HepG2 (cell line): ENCODE results near the gene ADGRG4. TPM values are rescaled to one million over a fixed set of nuclear protein-coding genes. Genes with fewer than 3 reads are reported as not detected.

Experiments used
- ATAC-seq: fragments of 200-7000 bp; cut with Tn5 transposase; 3 replicates; pipeline ENCODE4 v1.9.1; 2020; ENCODE audit warnings: mild to moderate bottlenecking, moderate library complexity
- BruUV-seq: library from RNA; stranded (reverse); fragments of 400-500 nt; replicated peaks from 2 replicates; lab custom pipeline; 2021; lab: Mats Ljungman, UMichigan
- CTCF ChIA-PET: fragments of 300-600 bp; formaldehyde crosslinking; extraction: SDS; loops from one replicate; lab custom pipeline; 2021; ENCODE audit warnings: low total read pairs, inconsistent platforms, low intra/inter-chr PET ratio; lab: Yijun Ruan, JAX
- POLR2A ChIA-PET: fragments of 350-600 bp; sonication (Branson Sonifier 250); formaldehyde crosslinking; loops from one replicate; lab custom pipeline; 2020; ENCODE audit warnings: antibody characterized with exemption, inconsistent platforms; lab: Yijun Ruan, JAX
- DNase-seq: peaks from one replicate; pipeline ENCODE4 v3.0.0-alpha.2; 2015; ENCODE audit warnings: low spot score
- FAIRE-seq: peaks from 3 replicates; lab custom pipeline; 2011; peaks lifted over from hg19 to GRCh38; lab: Jason Lieb, UNC
- H2AFZ ChIP-seq: one replicate; pipeline ENCODE4 v1.6.1; 2011; ENCODE audit warnings: low read length, inconsistent platforms
- H3K27ac ChIP-seq: fragments of 300-600 bp; 3 replicates; pipeline ENCODE4 v1.8.0; 2011; ENCODE audit warnings: mixed run types, mild to moderate bottlenecking, mixed read lengths, low read length, inconsistent platforms; ENCODE audit not compliant: insufficient read depth; ENCODE audit errors: extremely low read length
- H3K27me3 ChIP-seq, 2 experiments: fragments of 200-600 bp in 1 of 2; 2 replicates in 1 of 2; 3 replicates in 1 of 2; pipeline versions ENCODE4 v1.6.0 to v1.8.0; 2011; ENCODE audit warnings: low read length in 2 of 2, mild to moderate bottlenecking in 2 of 2, moderate library complexity in 2 of 2, inconsistent platforms in 1 of 2; ENCODE audit not compliant: insufficient read depth in 2 of 2, control insufficient read depth in 1 of 2
- H3K36me3 ChIP-seq, 2 experiments: fragments of 200-600 bp in 1 of 2; replicated peaks in 1 of 2; 2 replicates in 1 of 2; 3 replicates in 1 of 2; pipeline versions ENCODE4 v1.5.1 to v1.8.0; 2011; ENCODE audit warnings: low read length in 2 of 2, inconsistent platforms in 1 of 2; ENCODE audit not compliant: insufficient read depth in 2 of 2, control insufficient read depth in 1 of 2
- H3K4me1 ChIP-seq: 2 replicates; pipeline ENCODE4 v1.5.1; 2012; ENCODE audit warnings: low read length, inconsistent platforms; ENCODE audit not compliant: insufficient read depth
- H3K4me2 ChIP-seq: 2 replicates; pipeline ENCODE4 v1.6.0; 2011; ENCODE audit warnings: low read depth, low read length, inconsistent platforms
- H3K4me3 ChIP-seq, 3 experiments: fragments of 200-600 bp in 1 of 3; sonication (generic), shearing (Covaris generic) in 1 of 3; replicated peaks in 1 of 3; 2 replicates each; pipeline ENCODE4 v1.5.1; 2011 to 2016; ENCODE audit warnings: low read length in 3 of 3, inconsistent platforms in 2 of 3, low read depth in 2 of 3, mild to moderate bottlenecking in 2 of 3, control low read depth in 1 of 3, mixed read lengths in 1 of 3; ENCODE audit not compliant: insufficient read depth in 1 of 3
- H3K79me2 ChIP-seq: one replicate; pipeline ENCODE4 v1.6.1; 2011; ENCODE audit warnings: low read length, inconsistent platforms; ENCODE audit not compliant: insufficient read depth
- H3K9ac ChIP-seq: 2 replicates; pipeline ENCODE4 v1.6.0; 2011; ENCODE audit warnings: mild to moderate bottlenecking, low read depth, low read length, inconsistent platforms; ENCODE audit not compliant: insufficient read depth
- H3K9me3 ChIP-seq: 2 replicates; pipeline ENCODE4 v1.5.1; 2012; ENCODE audit warnings: mild to moderate bottlenecking, low read length
- H4K20me1 ChIP-seq: 2 replicates; pipeline ENCODE4 v1.6.0; 2011; ENCODE audit warnings: inconsistent platforms, mild to moderate bottlenecking, low read length, moderate library complexity; ENCODE audit not compliant: insufficient read depth
- CSRNP2 ChIP-seq: sonication (generic); formaldehyde crosslinking; conservative IDR thresholded peaks from 2 replicates; pipeline ENCODE4 v1.8.0; 2022; ENCODE audit warnings: low read depth, missing genetic modification reagents
- PAXIP1 ChIP-seq: sonication (generic); formaldehyde crosslinking; conservative IDR thresholded peaks from 2 replicates; pipeline ENCODE4 v1.4.0; 2020; ENCODE audit warnings: mild to moderate bottlenecking, missing genetic modification reagents, moderate library complexity
- RBAK ChIP-seq: sonication (generic); formaldehyde crosslinking; IDR thresholded peaks from 2 replicates; pipeline ENCODE4 v1.5.1; 2020; ENCODE audit warnings: mild to moderate bottlenecking, missing genetic modification reagents
- SALL1 ChIP-seq: sonication (generic); formaldehyde crosslinking; IDR thresholded peaks from 2 replicates; pipeline ENCODE4 v1.8.0; 2022; ENCODE audit warnings: mild to moderate bottlenecking, missing genetic modification reagents
- ZBTB20 ChIP-seq: sonication (generic); formaldehyde crosslinking; IDR thresholded peaks from 2 replicates; pipeline ENCODE4 v1.8.1; 2023; ENCODE audit warnings: missing genetic modification reagents, low read depth, mild to moderate bottlenecking, borderline replicate concordance
- ZNF225 ChIP-seq: sonication (generic); formaldehyde crosslinking; IDR thresholded peaks from 2 replicates; pipeline ENCODE4 v1.4.0; 2020; ENCODE audit warnings: mild to moderate bottlenecking, missing genetic modification reagents
- ZNF296 ChIP-seq: sonication (generic); formaldehyde crosslinking; conservative IDR thresholded peaks from 2 replicates; pipeline ENCODE4 v1.5.0; 2020; ENCODE audit warnings: mild to moderate bottlenecking, missing genetic modification reagents
- ZNF570 ChIP-seq: sonication (generic); formaldehyde crosslinking; IDR thresholded peaks from 2 replicates; pipeline ENCODE4 v1.4.0; 2020; ENCODE audit warnings: mild to moderate bottlenecking, missing genetic modification reagents, borderline replicate concordance
- WGBS: methylation state at CpG from one replicate; pipeline ENCODE4 v1.1.6; 2017; ENCODE audit warnings: low lambda C conversion rate; 5-methylcytosine and 5-hydroxymethylcytosine counted together
- in situ Hi-C: cut with HindIII; loops from 2 replicates; pipeline ENCODE4 v1.10.0; 2017; ENCODE audit warnings: low pct_unique_long_range_greater_than_20kb; ENCODE audit not compliant: extremely low pct_ligation_motif_present
- intact Hi-C: fragments of 100-400 bp; cut with micrococcal nuclease; formaldehyde crosslinking; loops from one replicate; pipeline ENCODE4 v1.10.0; 2022; ENCODE audit not compliant: unreplicated experiment
- polyA plus RNA-seq, 8 experiments: library from polyadenylated mRNA; depleted of rRNA in 3 of 8; stranded (reverse) in 7 of 8; unstranded in 1 of 8; fragments of >200 nt; fragmentation: Illumina TruSeq in 4 of 8; extraction: Trizol in 4 of 8; gene quantifications; 2 replicates each; pipeline versions ENCODE4 v1.2.1 to v1.2.3, GENCODE V29; 2011 to 2016; ENCODE audit warnings: low read depth in 4 of 8, missing spikeins in 1 of 8, mixed read lengths in 1 of 8; ENCODE audit not compliant: insufficient read depth in 1 of 8
- total RNA-seq, 5 experiments: library from RNA; depleted of rRNA; stranded (reverse); fragments of >200 nt; fragmentation: Illumina TruSeq; extraction: Trizol; gene quantifications; 2 replicates each; pipeline ENCODE4 v1.2.3, GENCODE V29; 2016; ENCODE audit warnings: low read depth in 1 of 5

Gene ADGRG4
- total and polyA plus RNA-seq, 2 of the 13 experiments (the other 11 are each of a cell fraction or from before 2014, with no cell fraction given): not detected

GRCh38 chrX:136318156-136318555 lies 17.4 kb downstream of the ADGRG4 start:
- TF ChIP-seq ZNF570 (CRISPR knock-in tag) (no peak), PAXIP1 (no peak), ZNF296 (CRISPR knock-in tag) (no peak), ZNF225 (CRISPR knock-in tag) (no peak), SALL1 (no peak), RBAK (no peak), CSRNP2 (CRISPR knock-in tag) (no peak), ZBTB20 (CRISPR knock-in tag) (no peak)
- WGBS: 75% methylated on average over 2 of the region's 2 CpGs
- ChIA-PET POLR2A (no interaction called here), CTCF (no interaction called here)
- Histone ChIP-seq H3K9me3 (no peaks in the 10 kb centered on the region), H3K9ac (no peak overlapping the region), H3K79me2 (no peaks in the 10 kb centered on the region), H3K4me1 (no peaks in the 10 kb centered on the region), H3K27ac (no peak overlapping the region), H3K36me3 (no peaks in the 10 kb centered on the region), H4K20me1 (no peaks in the 10 kb centered on the region), H3K4me3 (no peak overlapping the region), H2AFZ (no peak overlapping the region), H3K27me3 (no peaks in the 10 kb centered on the region), H3K4me2 (no peak overlapping the region)
- no TSS peak for BruUV-seq
- ATAC-seq (no peak), DNase-seq (no peak), FAIRE-seq (no peak)
- intact Hi-C loops (no loop called here), in situ Hi-C loops (no loop called here)
